RWPE2 (cell line): ENCODE results near the gene DCLK2.

Source experiments
- ATAC-seq: fragments of 200-7000 bp; cut with Tn5 transposase; 3 replicates; pipeline ENCODE4 v1.9.1; 2021; ENCODE audit warnings: low read depth
- DNase-seq: peaks from one replicate; pipeline ENCODE4 v3.0.0-alpha.2; 2020; ENCODE audit warnings: low spot score
- H3K27ac ChIP-seq: fragments of 450-650 bp; 2 replicates; pipeline ENCODE4 v1.5.1; 2017; ENCODE audit warnings: mild to moderate bottlenecking; ENCODE audit not compliant: poor library complexity, severe bottlenecking
- H3K27me3 ChIP-seq: fragments of 250-450 bp; sonication (Bioruptor Pico); 2 replicates; pipeline ENCODE4 v1.5.1; 2021; ENCODE audit warnings: mild to moderate bottlenecking, moderate library complexity; ENCODE audit not compliant: insufficient read depth, poor library complexity, severe bottlenecking
- H3K36me3 ChIP-seq: fragments of 250-450 bp; sonication (Bioruptor Pico); 2 replicates; pipeline ENCODE4 v1.5.1; 2020; ENCODE audit warnings: low read depth, mild to moderate bottlenecking, moderate library complexity
- H3K4me1 ChIP-seq: fragments of 250-450 bp; sonication (Bioruptor Pico); 2 replicates; pipeline ENCODE4 v1.5.1; 2021; ENCODE audit warnings: mild to moderate bottlenecking, moderate library complexity; ENCODE audit not compliant: insufficient read depth, poor library complexity, severe bottlenecking
- H3K4me3 ChIP-seq: fragments of 250-450 bp; sonication (Bioruptor Pico); 2 replicates; pipeline ENCODE4 v1.5.1; 2021; ENCODE audit warnings: mild to moderate bottlenecking, moderate library complexity; ENCODE audit not compliant: severe bottlenecking
- H3K9me3 ChIP-seq: fragments of 250-450 bp; sonication (Bioruptor Pico); 2 replicates; pipeline ENCODE4 v1.5.1; 2021; ENCODE audit warnings: mild to moderate bottlenecking, moderate library complexity; ENCODE audit not compliant: severe bottlenecking
- TF ChIP-seq, protein P1 (sequence below): fragments of 450-650 bp; IDR thresholded peaks from one replicate; pipeline ENCODE4 v1.5.1; 2017; ENCODE audit warnings: mild to moderate bottlenecking, moderate library complexity; ENCODE audit not compliant: poor library complexity, severe bottlenecking

The DCLK2 gene

DNA sequence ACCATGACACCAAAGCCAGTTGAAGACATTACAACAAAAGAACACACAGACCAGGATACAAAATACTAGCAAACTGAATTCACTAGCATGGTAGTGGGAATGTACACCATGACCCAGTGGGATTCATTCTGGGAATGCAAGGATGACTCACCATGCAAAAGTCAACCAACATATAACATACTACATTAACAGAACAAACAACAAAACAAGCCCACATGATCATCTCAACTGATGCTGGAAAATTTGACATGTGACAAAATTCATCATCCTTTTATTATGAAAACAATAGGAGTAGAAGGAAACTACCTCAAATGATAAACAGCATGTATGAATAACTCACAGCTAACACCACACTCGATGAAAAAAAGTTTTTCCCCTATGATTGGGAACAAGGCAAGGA, 190.2 kb downstream of the DCLK2 start:
- no peaks in the 10 kb centered on the region for H3K9me3 ChIP-seq
- DNase-seq (no peak), ATAC-seq (no peak)
- no peak overlapping the region for H3K27ac ChIP-seq
- no peaks in the 10 kb centered on the region for H3K36me3 ChIP-seq
- no peaks in the 10 kb centered on the region for H3K27me3 ChIP-seq
- H3K4me1 ChIP-seq, result no peaks in the 10 kb centered on the region
- TF ChIP-seq, protein P1, sequence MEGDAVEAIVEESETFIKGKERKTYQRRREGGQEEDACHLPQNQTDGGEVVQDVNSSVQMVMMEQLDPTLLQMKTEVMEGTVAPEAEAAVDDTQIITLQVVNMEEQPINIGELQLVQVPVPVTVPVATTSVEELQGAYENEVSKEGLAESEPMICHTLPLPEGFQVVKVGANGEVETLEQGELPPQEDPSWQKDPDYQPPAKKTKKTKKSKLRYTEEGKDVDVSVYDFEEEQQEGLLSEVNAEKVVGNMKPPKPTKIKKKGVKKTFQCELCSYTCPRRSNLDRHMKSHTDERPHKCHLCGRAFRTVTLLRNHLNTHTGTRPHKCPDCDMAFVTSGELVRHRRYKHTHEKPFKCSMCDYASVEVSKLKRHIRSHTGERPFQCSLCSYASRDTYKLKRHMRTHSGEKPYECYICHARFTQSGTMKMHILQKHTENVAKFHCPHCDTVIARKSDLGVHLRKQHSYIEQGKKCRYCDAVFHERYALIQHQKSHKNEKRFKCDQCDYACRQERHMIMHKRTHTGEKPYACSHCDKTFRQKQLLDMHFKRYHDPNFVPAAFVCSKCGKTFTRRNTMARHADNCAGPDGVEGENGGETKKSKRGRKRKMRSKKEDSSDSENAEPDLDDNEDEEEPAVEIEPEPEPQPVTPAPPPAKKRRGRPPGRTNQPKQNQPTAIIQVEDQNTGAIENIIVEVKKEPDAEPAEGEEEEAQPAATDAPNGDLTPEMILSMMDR, result no peak
- no peak overlapping the region for H3K4me3 ChIP-seq

DNA sequence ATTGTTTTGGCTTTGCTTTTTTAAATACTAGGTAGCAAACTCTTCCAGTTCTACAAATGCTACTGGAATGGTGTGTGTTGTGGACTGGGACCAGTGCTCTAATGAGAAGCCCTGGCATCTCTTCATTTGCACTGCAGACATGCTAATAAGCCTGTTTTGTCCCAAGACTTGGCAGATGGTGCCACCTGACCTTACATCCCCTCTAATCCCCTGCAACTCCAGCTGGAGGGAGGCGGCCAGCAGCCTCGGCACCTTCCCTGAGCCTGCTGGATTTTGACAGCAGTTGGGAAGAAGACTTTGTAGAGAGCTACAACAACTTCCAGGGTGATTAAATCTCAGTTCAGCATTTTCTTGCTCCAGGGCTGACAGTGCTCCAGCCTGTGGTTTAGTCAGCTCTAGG, 200.0 kb downstream of the DCLK2 start:
- no peak for DNase-seq
- Histone ChIP-seq H3K9me3 (no peaks in the 10 kb centered on the region), H3K27ac (no peak overlapping the region), H3K27me3 (no peaks in the 10 kb centered on the region), H3K4me1 (peaks cover 8% of the 10 kb centered on the region), H3K4me3 (no peak overlapping the region), H3K36me3 (0 out of 2 replicates have a peak, but pooled peaks cover 7% of the 10 kb centered on the region)
- TF ChIP-seq, protein P1, result no peak
- no peak for ATAC-seq

DNA sequence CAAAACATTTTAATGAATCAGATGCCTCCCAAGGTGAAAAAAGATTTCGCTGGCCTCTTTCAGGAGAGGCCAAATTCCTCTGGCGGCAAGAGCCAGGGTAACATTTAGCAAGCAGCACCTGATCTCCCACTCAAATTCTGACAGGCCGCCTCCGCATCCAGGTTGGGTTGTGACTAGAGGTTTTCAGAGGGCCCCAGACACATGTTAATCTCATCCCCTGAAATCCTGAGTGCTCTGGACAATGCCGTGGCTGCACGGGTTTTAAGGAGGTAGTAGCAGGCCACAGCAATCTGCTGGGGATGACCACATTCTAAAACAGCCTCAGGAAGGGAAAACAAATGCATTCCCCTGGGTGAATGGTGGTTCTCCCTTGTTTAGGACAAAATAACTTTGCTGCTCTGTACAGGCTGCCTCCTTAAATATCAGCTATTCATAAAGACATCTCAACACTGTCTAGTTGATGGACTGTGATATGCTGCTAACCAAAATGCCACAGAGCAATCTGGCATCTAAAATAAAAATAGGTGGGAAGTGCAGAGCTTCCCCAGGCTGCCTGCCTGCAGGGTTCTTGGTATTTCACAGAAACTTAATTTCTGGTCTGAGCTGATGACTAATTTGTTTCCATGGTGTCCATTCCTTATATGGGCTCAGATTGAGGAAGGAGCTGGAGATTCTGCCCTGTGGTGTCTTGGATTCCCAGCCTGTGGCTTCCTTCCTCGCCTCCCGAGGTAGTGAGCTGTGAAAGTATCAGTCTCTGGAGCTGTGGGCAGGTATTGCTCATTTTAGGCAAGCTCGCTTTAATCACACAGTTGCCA, 202.0 kb downstream of the DCLK2 start:
- H3K27me3 ChIP-seq, result no peaks in the 10 kb centered on the region
- peaks cover 8% of the 10 kb centered on the region for H3K4me1 ChIP-seq
- no peak for DNase-seq
- no peak overlapping the region for H3K27ac ChIP-seq
- H3K36me3 ChIP-seq, result 0 out of 2 replicates have a peak, but pooled peaks cover 7% of the 10 kb centered on the region
- H3K4me3 ChIP-seq, result no peak overlapping the region
- peak; percentile 99 for ATAC-seq
- TF ChIP-seq, protein P1, result no peak
- no peaks in the 10 kb centered on the region for H3K9me3 ChIP-seq

GRCh38 chr4:150280975-150281374, 202.7 kb downstream of the DCLK2 start:
- no peaks in the 10 kb centered on the region for H3K9me3 ChIP-seq
- H3K27ac ChIP-seq, result no peak overlapping the region
- ATAC-seq (no peak), DNase-seq (no peak)
- H3K27me3 ChIP-seq, result no peaks in the 10 kb centered on the region
- peaks cover 8% of the 10 kb centered on the region for H3K4me1 ChIP-seq
- no peak overlapping the region for H3K4me3 ChIP-seq
- H3K36me3 ChIP-seq, result 0 out of 2 replicates have a peak, but pooled peaks cover 7% of the 10 kb centered on the region
- TF ChIP-seq, protein P1, result no peak

DNA sequence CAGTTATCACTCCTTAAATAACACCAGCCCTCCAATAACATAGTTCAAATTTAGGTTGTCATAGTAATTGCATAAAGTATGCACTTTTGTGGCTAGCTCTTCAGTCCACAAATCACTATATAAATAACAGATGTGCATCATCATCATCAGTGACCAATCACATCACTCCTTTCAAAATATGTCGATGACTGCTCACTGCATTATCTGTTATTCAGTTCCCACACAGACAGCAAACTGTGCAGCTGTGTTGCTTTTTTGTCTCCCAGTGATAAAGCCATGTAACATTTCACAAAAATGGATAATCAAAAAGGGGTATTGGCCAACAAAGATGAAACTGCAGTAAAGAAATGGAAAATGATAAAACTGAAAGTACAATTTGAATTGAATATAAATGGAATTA, 205.4 kb downstream of the DCLK2 start:
- H3K36me3 ChIP-seq, result 0 out of 2 replicates have a peak, but pooled peaks cover 7% of the 10 kb centered on the region
- peaks cover 8% of the 10 kb centered on the region for H3K4me1 ChIP-seq
- H3K27me3 ChIP-seq, result no peaks in the 10 kb centered on the region
- TF ChIP-seq, protein P1, result no peak
- ATAC-seq (no peak), DNase-seq (no peak)
- no peak overlapping the region for H3K27ac ChIP-seq
- no peak overlapping the region for H3K4me3 ChIP-seq
- no peaks in the 10 kb centered on the region for H3K9me3 ChIP-seq
